Measurements from ENCODE around the gene TMEM198.

Gene TMEM198

DNA sequence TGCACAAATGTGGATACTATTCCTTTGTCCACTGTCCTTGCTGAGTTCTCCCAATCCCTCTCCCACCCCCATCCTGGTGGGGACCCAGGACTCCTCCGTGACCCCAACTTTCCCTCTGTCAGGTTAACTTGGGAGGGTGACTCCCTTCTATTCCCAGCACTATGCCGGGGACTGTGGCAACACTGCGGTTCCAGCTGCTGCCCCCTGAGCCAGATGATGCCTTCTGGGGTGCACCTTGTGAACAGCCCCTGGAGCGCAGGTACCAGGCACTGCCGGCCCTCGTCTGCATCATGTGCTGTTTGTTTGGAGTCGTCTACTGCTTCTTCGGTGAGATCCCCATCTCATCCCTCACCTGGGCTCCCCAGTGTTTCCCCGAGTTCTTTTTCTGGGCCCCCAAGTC lies 739 bp downstream of the TMEM198 start:
- DNase-seq (ENCODE audit: low read depth in 3 of 3) = no peak

DNA sequence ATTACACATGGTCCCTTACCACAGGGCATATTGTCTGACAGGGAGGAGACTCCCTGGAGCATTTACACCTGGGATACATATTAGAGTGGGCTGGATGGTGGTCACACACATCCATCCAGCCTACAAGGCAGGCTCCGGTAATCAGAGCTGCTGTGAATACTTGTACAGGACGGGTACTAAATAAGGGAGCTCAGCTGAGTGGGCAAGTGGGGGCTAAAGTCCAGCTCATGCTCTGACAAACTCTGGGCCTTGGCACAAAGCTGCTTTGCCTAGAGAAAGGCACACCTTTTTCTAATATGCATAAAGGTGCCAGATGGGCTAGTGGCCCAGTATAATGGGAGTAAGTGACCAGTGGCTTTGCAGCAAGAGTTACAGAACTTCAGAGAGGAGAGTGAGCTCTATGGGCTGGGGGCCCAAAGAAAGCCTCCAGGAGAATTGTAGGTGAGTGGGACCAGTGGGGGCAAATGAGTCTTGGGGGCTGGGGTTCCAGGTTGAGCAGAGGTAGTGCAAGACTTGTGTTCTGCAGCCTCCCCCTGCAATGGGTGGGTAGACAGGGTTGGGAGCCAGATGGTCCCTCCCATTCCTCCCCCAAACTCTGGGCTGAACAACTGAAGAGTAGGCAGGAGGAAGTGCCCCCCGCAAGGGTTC lies 1.6 kb downstream of the TMEM198 start:
- DNase-seq (ENCODE audit: low read depth in 3 of 3) = no peak

DNA sequence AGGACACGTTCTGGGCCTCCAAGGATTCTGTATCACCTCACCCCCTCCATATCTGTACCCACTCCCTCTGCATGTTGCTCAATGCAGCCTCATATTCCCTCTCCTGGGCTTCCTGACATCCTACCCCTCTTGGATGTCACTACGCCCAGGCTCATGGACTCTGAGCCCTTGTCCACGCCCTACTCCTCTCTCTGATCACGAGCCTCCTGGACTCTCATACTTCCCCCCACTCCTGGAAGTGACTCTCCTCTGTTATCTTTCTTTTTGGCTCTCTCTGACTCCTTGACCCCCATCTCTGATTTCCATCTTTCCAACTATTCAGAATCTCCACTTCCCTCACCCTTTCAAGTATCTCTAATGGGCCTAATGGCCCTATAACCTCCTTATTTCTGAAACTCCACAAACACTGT lies 2.1 kb downstream of the TMEM198 start:
- no peak for DNase-seq (ENCODE audit: low read depth in 3 of 3)

DNA sequence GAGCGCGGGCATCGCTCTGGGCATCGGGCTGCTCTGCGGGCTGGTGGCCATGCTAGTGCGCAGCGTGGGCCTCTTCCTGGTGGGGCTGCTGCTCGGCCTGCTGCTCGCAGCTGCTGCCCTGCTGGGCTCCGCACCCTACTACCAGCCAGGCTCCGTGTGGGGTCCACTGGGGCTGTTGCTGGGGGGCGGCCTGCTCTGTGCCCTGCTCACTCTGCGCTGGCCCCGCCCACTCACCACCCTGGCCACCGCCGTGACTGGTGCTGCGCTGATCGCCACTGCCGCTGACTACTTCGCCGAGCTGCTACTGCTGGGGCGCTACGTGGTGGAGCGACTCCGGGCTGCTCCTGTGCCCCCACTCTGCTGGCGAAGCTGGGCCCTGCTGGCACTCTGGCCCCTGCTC lies 3.8 kb downstream of the TMEM198 start:
- DNase-seq (ENCODE audit: low read depth in 3 of 3) = no peak

DNA sequence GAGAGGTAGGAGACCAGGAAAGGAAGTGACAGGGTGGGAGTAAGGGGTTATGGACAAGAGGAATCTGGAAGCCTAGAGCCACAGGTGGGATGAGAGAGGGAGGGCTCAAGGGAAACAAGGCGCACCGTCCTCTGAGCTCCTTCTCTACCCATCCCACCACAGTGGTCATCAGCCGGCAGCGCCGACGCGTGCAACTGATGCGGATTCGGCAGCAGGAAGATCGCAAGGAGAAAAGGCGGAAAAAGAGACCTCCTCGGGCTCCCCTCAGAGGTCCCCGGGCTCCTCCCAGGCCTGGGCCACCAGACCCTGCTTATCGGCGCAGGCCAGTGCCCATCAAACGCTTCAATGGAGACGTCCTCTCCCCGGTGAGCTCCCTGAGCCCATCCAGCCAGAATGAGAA lies 5.2 kb downstream of the TMEM198 start:
- no peak for DNase-seq (ENCODE audit: low read depth in 3 of 3)

DNA sequence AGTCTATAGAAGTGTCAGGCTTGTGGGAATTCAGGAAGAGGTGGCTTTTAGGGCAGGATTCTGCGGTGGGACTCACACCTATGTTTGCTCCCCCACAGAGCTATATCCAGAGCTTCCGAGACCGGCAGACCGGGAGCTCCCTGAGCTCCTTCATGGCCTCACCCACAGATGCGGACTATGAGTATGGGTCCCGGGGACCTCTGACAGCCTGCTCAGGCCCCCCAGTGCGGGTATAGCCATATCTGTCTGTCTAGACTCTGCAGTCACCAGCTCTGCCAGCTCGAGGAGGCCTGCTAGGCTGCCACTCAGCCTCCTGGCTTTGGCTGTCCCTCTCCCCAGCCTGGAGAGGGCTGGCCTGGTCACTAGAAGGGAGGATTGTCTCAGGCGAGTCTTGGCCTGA lies 5.8 kb downstream of the TMEM198 start:
- DNase-seq (ENCODE audit: low read depth in 3 of 3) = no peak

DNA sequence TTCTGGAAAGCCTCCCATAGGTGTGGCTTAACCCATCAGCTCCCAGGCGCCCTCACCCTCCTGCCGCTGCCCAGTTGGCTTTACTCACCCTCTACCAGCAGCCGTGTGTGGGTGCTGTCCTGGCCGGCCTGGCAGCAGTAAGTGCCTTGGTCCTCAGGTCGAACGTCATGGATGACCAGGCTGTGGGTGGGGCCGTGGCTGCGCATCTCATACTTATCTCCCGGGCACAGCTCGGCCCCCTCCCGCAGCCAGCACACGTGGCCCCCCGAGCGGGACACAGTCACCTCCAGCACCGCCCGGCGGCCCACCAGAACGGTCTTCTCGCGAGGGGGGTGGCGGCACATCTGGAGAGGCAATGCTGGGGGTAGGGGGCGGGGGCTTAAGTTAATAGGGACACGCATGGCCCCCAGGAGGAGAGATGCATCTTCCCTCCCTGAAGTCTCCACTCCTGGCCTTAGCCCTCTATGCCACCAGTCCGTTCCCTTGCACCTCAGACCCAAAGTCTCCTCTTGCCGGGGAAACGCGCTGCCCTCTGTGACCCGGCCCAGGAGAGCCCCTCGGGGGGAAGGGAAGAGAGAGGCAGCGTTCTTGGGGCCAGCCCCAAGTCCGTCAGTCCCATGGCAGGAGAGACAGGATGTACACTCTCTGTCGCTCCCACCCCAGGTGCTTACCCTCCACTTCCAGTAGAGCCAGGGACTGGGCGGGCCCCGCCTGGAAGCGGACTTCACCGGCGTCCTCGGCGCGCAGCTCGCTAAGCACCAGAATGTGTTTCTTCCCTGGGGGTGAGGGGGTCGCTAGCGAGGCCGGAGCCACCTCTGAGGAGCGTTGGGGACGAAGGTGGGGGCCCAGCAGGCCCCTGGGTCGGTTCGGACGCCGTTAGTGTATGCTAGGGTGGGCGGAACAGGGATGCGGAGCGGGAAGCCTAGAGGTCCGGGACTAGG lies 7.9 kb downstream of the TMEM198 start:
- DNase-seq (ENCODE audit: low read depth in 3 of 3) = no peak

DNA sequence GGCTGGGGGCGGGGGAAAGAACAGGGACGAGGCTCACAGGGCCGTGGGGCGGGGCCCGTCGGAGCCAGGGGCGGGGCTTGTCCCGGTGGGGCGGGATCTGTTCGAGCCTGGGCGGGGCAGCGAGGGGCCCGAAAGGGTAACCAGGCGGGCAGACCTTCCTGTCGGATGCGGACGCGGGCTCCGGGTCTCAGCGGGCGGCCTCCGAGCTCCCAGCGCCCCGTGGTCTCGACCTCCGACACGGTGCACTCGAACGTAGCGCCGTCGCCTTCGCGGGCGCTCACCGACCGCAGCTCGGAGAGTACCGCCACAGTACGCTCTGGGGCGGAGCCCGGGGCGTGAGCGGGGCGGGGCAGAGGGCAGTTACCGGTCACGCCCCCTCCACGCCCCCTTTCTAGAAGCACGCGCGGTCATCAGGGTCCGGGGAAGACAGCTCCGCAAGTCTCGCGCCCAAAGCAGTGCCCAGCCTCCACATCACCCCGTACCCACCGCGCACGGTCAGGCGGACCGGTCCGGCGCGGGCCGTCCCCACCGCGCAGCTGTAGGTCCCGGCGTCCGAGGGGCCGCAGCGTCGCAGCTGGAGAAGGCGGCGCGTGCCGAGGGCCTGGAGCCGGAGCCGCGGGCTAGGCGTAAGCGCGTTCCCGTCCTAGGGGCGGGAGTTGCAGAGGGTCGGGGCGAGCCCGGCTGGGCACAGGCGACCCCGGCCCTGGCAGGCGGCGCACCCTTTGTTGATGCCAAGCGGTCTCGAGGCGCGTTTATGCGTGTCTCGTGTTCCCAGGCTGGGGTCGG lies 8.7 kb downstream of the TMEM198 start:
- peak; percentile 66 to 74 (median 70) for DNase-seq (ENCODE audit: low read depth in 3 of 3)

DNA sequence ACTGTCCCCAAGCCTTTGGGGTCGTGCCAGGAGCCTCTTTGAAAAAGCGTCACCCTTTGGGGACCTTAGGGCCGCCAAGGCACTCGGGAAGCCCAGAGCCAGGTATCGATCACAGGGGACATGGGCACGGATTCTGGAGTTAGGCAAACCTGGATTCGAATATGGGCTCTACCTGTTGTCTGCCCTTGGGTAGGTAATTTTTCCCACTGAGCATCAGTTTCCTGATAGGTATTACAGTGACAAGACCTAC lies 9.3 kb downstream of the TMEM198 start:
- no peak for DNase-seq (ENCODE audit: low read depth in 3 of 3)

DNA sequence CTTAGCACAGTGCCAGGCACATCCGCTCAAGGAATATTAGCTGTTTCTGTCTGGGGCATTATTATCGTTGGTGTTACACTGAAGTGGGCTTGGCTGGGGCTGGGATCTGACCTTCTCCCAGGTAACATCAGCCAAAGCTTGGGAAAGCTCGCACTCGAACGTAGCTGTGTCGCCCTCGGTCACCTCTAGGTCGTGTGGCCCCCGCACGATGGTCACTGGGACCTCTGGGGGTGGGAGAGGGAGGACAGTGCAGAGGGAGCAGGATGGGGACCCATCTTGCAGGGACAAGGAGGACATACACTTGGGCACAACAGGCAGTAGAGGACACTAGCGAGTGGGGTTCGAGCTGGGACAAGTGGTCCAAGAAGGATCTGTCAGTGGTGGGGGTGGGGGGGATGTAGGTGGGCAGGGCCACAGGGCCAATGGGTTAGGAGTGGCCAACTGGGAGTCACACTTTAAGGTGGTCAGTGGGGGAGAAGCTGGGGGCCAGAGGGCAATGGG lies 9.7 kb downstream of the TMEM198 start:
- no peak for DNase-seq (ENCODE audit: low read depth in 3 of 3)

DNA sequence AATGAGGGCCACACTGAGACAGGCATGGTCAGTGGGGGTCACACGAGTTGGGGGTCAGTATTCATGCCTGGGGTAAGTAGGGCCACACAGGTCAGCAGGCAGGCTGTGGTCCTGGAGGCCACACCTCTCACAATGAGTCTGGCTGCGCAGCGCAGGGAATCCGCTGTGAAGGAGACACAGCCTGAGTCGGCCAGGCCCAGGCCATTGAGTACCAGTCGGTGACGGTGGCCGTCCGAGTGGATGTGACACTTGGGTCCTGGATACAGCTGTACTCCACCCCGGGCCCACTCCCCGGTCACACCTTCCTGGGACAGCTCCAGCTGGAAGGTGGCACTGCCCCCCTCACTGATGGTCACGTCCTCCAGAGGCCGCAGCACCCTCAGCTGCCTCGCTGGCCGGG lies 10.5 kb downstream of the TMEM198 start:
- DNase-seq (ENCODE audit: low read depth in 3 of 3) = no peak

DNA sequence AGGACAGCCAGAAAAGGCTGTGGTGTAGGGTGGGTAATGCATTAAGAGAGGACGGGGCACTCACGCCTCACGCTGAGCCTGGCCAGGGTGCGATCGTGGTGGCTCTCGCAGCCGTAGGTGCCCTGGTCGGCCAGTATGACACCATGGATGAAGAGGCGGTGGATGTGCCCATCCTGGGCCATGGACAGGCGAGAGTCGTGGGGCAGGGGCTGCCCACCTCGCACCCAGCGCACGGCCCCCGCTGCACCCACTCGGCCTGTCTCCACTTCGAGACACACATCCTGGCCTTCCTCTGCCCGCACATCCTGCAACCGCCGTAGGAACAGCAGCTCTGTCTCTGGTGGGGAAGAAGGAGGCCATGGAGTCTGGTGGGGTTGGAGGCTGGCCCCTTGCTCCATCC lies 12.1 kb downstream of the TMEM198 start:
- no peak for DNase-seq (ENCODE audit: low read depth in 3 of 3)

DNA sequence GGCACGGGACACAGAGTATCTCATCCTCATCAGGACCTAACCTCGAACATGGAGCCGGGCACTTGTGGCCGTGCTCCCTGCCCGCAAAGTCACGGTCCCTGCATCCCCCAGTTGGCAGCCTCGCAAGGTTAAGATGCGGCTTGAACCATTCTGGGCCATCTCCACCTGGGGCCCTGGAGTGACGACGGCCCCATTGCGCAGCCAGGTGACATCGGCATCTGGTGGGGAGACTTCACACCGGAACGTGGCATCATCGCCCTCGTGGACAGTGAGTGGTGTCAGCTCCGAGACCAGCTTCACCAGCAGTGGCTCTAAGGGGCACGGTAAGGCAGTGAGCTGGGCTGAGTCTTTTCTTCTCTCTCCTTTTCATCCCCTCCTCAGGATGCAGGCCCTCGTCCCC lies 12.6 kb downstream of the TMEM198 start:
- DNase-seq (ENCODE audit: low read depth in 3 of 3) = no peak

DNA sequence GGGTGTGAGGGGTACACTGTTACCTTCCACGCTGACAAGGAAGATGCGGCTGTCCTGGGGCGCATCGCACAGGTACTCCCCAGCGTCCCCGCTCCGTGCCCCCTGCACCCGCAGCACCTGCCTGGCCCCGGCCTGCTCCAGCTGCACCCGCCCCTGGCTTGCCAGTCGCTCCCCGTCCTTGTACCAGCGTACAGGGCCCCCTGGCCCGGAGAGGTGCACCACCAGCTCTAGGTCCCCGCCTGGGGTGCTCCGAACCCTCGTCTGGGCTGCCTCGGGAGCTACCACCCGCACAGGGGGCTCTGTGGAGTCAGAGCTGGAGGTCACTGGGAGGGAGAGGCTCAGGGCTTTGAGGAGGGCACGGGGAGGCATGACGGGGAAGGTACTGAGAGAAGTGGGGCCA lies 13.5 kb downstream of the TMEM198 start:
- DNase-seq (ENCODE audit: low read depth in 3 of 3) = no peak

DNA sequence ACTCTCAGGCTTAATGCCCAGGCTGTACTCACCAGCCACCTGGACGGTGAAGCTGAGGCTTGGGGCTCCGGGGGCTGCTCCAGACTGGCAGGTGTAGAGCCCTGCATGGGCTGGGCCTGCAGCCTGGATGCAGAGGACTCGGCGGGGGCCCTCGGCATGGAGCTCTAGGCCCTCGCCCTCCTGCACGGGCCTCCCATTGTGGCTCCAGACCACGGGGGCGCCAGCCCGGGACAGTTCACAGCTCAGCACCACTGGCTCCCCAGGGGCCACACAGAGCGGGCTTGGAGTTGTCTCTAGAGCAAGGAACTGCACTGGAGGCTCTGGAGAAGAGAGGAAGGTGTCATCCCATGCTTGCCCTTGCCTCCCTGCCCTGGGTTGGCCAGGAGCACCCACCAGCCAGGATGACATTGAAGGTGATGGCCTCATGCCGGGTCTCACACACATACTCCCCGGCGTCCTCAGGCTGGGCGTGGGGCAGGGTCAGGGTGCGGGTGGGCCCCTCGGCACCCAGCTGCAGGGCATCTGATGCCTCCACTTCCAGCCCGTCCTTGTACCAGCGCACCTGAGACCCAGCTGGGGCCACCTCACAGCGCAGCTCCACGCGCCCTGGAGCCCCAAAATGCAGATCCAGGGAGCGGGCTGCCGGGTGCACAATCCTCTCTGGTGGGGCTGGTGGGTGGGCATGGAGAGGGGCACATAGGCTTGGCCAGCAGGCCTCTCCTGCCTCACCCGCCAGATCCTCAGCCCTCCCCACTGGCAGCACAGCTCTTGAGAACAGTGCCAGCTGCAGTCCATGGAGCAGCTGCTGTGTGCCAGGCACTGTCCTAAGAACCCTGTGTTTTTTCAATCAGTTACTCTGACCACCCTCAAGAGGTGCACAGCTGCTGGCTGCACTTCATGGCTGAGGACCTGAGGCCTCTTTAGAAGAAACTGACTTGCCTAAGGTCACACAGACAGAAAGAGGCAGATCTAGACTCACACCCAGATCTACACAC lies 14.3 kb downstream of the TMEM198 start:
- no peak for DNase-seq (ENCODE audit: low read depth in 3 of 3)

DNA sequence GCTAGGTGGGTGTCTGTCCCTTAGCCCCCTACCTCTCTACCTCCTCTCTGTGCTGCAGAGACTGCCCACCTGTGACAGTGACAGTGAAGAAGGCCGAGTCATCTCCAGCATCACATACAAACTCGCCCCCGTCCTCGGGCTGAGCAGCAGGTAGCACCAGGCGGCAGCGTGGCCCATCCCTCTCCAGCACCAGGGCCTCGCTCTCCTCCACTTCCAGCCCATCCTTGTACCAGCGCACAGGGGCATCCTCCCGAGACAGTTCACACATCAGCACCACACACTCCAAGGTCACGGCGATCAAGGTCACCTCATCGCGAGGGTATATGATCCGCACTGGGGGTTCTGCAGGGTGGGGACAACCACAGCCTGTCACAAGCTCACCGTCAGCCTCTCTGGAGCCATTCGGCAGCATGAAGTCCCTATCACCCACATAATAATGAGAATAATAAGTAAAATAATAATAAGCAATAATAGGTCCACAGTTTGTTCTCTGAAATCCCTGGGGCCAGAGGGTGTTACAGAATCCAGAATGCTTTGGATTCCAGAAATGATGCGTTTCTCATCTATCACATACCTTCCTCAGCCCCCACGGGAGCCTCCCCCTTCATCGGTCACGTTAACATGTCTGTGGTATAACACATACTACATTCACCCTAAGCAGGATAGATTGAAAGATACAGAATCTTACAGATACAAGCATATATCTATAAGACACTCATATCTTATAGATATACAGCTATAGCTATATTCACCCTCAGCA lies 15.5 kb downstream of the TMEM198 start:
- DNase-seq (ENCODE audit: low read depth in 3 of 3) = no peak

DNA sequence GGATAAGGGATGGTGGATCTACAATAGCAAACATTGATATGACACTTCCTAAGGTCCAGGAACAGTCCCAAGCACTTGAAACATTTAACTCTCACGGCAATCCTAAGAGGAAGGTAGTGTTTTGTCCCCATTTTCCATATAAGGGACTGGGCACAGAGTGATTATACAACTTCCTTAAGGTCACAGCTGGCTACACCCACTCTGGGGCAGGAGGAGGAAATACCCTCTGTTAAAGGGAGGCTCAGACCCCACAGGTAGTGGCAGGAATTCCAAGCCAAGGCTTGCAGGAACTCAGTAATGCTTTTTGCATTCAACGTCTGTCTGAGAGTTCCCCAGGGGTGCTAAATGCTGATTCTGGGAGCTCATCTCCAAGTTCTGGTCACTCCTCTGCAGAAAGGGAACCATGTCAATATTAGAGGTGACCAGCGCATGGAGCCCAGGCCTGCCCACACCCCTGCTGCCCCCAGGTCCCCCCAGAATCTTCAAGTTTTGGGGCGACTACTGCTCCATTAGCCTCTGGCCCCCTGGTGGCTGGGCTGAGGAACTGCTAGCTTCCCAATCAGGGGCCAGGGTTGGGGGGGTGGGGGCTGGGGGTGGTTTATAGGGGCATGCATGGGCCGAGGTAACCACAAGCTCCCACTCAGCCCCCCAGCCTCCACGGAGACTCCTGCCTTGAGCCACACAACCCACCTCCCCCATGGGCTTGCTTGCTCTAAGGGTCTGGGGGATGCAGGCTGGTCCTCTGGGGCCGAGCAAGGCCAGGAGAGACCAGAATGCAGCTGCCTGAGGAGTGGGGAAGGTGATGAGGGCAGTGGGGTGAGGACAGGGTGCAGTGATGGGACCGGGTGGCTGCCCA lies 16.4 kb downstream of the TMEM198 start:
- DNase-seq (ENCODE audit: low read depth in 3 of 3) = no peak

DNA sequence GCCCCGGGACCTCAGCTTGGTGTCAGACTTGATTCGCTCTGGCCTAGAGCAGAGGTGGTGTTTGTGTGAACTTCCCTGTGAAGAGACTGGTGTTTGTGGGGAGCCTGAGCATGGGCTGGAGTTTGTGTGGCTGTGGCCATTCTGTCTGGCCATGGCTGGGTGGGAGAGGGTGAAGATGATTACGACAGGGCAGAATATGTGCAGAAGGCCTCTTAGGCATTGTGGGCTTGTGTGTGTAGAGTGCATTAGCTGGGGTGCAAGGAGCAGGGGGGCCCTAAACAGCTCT lies 17.0 kb downstream of the TMEM198 start:
- no peak for DNase-seq (ENCODE audit: low read depth in 3 of 3)

DNA sequence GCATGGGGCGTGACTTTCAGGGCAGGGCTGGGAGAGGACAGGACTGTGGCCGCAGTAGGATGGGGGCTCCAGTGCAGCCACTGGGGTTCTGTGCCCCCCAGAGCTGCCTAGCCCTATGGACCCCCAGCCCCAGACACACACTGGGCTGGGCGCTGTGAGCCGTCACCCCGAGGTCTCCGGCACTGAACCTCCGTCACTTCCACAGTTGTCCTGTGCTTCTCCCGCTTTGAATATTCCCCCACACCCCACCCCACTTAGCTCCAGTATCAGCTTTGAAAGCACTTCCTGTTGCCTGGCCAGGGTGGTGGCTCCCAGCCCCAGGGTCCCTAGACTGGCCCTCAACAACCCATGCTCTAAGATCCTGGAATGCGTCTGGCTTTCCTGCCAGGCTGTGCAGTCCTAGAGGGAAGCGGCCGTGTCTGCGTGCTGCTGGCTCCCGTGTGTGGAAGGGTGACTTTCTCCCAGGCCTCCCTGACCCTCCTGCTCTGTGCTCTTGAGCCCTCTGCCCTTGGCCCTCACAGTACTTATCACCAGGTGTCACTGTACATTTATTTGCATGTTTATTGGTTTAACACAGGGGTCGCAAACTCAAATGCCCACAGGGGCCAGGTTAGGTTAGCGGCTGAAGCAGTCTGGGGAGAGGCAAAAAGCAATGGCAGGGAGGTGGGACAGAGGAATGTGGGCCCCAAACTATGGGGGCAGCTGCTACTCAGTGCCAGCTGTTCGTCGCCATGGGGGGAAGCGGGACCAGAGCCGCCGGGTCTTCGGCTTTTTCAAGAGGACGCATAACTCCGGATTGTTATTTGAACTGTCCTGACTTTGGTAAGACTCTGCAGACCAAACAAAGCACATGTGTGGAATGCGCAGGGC lies 17.6 kb downstream of the TMEM198 start:
- DNase-seq (ENCODE audit: low read depth in 3 of 3) = no peak
